Body of pancreas (tissue), 4 donors: ENCODE results near the gene GLIPR2. TPM values are rescaled to one million over a fixed set of nuclear protein-coding genes. Genes with fewer than 3 reads are reported as not detected.
"Not testable (repeated sequence)": the region's sequence is repeated elsewhere in the genome, so short reads cannot be mapped to it uniquely, and the experiment has no call there.

Experiments used
- ATAC-seq: fragments of 150-250 bp; one replicate; pipeline ENCODE4 v1.9.1; 2016
- DNase-seq, 4 donors: peaks; one replicate each; pipeline ENCODE4 v3.0.0-alpha.2; 2019
- H3K27ac ChIP-seq, 4 donors: fragments of 200-600 bp; sonication (generic); 1 replicate in 3 of 4; 2 replicates in 1 of 4; pipeline versions ENCODE4 v1.5.1 to v1.6.1; 2016 to 2019; ENCODE audit warnings: mild to moderate bottlenecking in 1 of 4, mixed read lengths in 1 of 4, moderate library complexity in 1 of 4
- H3K27me3 ChIP-seq, 2 donors: fragments of 200-600 bp; sonication (generic); one replicate each; pipeline ENCODE4 v1.6.0; 2016; ENCODE audit warnings: mild to moderate bottlenecking in 1 of 2
- H3K36me3 ChIP-seq, 2 donors: fragments of 200-600 bp; sonication (generic); replicated peaks in 1 of 2; 2 replicates each; pipeline ENCODE4 v1.5.1; 2016; ENCODE audit warnings: low read depth in 2 of 2; ENCODE audit not compliant: insufficient read depth in 1 of 2
- H3K4me1 ChIP-seq: fragments of 200-600 bp; sonication (generic); one replicate; pipeline ENCODE4 v1.6.0; 2016
- H3K4me3 ChIP-seq, 2 donors: fragments of 200-600 bp; sonication (generic); 1 replicate in 1 of 2; 2 replicates in 1 of 2; pipeline ENCODE4 v1.5.1; 2016 to 2019
- H3K9me3 ChIP-seq, 3 donors: fragments of 200-600 bp; sonication (generic); 1 replicate in 2 of 3; 2 replicates in 1 of 3; pipeline ENCODE4 v1.5.1; 2016
- POLR2A ChIP-seq, 3 donors: fragments of 450-650 bp; IDR thresholded peaks; one replicate each; pipeline ENCODE4 v1.6.1; 2016; ENCODE audit warnings: antibody characterized with exemption in 3 of 3, mild to moderate bottlenecking in 2 of 3
- WGBS, 2 donors: methylation state at CpG; one replicate each; pipeline ENCODE4 v1.1.5; 2017; 5-methylcytosine and 5-hydroxymethylcytosine counted together
- intact Hi-C: fragments of 100-400 bp; cut with DNase I; formaldehyde crosslinking; loops from one replicate; pipeline ENCODE4 v1.15.1; 2023
- total RNA-seq, 2 donors: library from RNA; depleted of rRNA; stranded (reverse); fragments of >200 nt; gene quantifications; one replicate each; pipeline ENCODE4 v1.1.0, GENCODE V29; 2016
- TF ChIP-seq, protein P1 (sequence below), 7 experiments: fragments of 450-650 bp in 4 of 7; fragments of 200-600 bp in 3 of 7; sonication (generic) in 3 of 7; IDR thresholded peaks; one replicate each; pipeline ENCODE4 v1.5.1; 2016 to 2019; ENCODE audit warnings: antibody characterized with exemption in 7 of 7

The GLIPR2 gene
- total RNA-seq, 2 donors from 2014 or later, result 1.6 to 4.4 TPM

DNA sequence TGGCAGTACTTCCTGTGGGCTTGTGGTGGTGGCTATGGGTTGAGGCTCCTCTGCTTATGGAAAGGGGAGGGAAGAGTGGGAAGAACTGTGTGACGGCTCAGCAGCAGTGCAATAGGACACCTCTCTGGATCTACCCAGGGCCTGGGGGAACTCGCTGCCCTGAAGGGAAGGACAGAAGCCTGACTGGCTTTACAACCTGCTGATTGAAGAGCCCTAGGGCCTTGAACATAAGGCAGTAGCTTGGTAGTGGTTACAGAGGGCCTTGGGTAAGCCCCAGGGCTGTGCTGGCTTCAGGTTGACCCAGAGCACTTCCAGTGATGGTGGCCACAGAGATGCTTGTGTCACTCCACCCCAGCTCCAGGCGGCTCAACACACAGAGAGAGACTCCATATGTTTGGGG lies 38.2 kb downstream of the GLIPR2 start:
- Histone ChIP-seq H3K36me3 (no peaks in the 10 kb centered on the region), H3K27ac (no peak overlapping the region), H3K4me1 (no peaks in the 10 kb centered on the region), H3K4me3 (no peak overlapping the region), H3K9me3 (no peaks in the 10 kb centered on the region), H3K27me3 (no peaks in the 10 kb centered on the region)
- no peak for ATAC-seq
- no peak for TF ChIP-seq POLR2A (IDR thresholded peaks at IDR 0.05)
- TF ChIP-seq, protein P1, sequence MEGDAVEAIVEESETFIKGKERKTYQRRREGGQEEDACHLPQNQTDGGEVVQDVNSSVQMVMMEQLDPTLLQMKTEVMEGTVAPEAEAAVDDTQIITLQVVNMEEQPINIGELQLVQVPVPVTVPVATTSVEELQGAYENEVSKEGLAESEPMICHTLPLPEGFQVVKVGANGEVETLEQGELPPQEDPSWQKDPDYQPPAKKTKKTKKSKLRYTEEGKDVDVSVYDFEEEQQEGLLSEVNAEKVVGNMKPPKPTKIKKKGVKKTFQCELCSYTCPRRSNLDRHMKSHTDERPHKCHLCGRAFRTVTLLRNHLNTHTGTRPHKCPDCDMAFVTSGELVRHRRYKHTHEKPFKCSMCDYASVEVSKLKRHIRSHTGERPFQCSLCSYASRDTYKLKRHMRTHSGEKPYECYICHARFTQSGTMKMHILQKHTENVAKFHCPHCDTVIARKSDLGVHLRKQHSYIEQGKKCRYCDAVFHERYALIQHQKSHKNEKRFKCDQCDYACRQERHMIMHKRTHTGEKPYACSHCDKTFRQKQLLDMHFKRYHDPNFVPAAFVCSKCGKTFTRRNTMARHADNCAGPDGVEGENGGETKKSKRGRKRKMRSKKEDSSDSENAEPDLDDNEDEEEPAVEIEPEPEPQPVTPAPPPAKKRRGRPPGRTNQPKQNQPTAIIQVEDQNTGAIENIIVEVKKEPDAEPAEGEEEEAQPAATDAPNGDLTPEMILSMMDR (IDR thresholded peaks at IDR 0.05), result no peak
- intact Hi-C loops, result no loop called here
- 54 to 84% methylated on average over 2 to 3 of the region's 3 CpGs for WGBS, 2 donors
- no peak for DNase-seq

DNA sequence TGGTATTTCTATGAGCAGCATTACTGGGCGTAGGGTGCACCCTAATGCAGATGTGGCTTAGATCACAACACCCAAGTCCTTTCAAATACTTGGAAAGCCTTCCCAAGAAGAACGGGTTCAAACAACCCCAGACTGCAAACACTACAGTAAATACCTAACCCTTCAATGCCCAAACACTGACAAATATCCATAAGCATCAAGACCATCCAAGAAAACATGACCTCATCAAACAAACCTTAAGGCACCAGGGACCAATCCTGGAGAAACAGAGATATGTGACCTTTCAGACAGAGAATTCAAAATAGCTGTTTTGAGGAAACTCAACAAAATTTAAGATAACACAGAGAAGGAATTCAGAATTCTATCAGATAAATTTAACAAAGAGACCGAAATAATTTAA lies 38.7 kb downstream of the GLIPR2 start:
- WGBS, 2 donors, result 75 to 79% methylated on average over 3 of the region's 3 CpGs
- H3K27me3 ChIP-seq, DNase-seq, H3K9me3 ChIP-seq, H3K4me3 ChIP-seq, ATAC-seq, H3K4me1 ChIP-seq, H3K36me3 ChIP-seq, H3K27ac ChIP-seq, intact Hi-C loops: not testable (repeated sequence)

DNA sequence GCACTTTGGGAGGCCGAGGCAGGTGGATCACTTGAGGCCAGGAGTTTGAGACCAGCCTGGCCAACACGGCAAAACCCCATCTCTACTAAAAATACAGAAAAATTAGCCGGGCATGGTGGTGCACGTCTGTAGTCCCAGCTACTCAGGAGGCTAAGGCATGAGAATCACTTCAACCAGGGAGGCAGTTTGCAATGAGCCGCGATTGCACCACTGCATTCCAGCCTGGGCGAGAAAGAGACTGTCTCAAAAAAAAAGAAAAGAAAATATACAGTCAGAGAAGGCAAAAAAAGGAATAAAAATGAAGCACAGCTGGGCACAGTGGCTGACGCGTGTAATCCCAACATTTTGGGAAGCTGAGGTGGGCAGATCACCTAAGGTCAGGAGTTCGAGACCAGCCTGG lies 40.0 kb downstream of the GLIPR2 start:
- H3K27me3 ChIP-seq, H3K9me3 ChIP-seq, H3K36me3 ChIP-seq, H3K4me1 ChIP-seq, H3K27ac ChIP-seq, intact Hi-C loops, ATAC-seq, DNase-seq, H3K4me3 ChIP-seq: not testable (repeated sequence)
- 88 to 93% methylated on average over 10 of the region's 10 CpGs for WGBS, 2 donors

DNA sequence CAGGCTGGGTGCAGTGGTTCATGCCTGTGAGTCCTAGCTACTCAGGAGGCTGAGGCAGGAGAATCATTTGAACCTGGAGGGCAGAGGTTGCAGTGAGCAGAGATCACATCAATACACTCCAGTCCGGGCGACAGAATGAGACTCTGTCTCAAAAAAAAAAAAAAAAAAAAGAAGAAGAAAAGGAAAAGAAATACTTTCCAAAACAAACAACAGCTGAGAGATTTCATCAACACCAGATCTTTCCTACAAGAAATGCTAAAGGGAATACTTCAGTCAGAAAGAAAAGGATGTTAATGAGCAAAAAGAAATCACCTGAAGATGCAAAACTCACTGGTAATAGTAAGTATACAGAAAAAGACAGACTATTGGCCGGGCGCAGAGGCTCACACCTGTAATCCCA lies 41.0 kb downstream of the GLIPR2 start:
- no peak overlapping the region for H3K4me3 ChIP-seq
- H3K36me3 ChIP-seq, result no peaks in the 10 kb centered on the region
- WGBS, 2 donors, result 78% methylated on average over 4 of the region's 4 CpGs
- TF ChIP-seq, protein P1 (IDR thresholded peaks at IDR 0.05), result no peak
- no peak for TF ChIP-seq POLR2A (IDR thresholded peaks at IDR 0.05)
- no peaks in the 10 kb centered on the region for H3K4me1 ChIP-seq
- H3K27ac ChIP-seq, result no peak overlapping the region
- no peak for ATAC-seq
- DNase-seq, result no peak
- intact Hi-C loops, result no loop called here
- no peaks in the 10 kb centered on the region for H3K27me3 ChIP-seq
- no peaks in the 10 kb centered on the region for H3K9me3 ChIP-seq

DNA sequence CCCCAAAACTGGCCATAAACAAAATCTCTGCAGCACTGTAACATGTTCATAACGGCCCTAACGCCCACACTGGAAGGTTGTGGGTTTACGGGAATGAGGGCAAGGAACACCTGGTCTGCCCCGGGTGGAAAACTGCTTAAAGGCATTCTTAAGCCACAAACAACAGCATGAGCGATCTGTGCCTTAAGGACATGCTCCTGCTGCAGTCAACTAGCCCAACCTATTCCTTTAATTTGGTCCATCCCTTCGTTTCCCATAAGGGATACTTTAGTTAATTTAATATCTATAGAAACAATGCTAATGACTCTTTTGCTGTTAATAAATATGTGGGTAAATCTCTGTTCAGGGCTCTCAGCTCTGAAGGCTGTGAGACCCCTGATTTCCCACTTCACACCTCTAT lies 43.7 kb downstream of the GLIPR2 start:
- H3K27ac ChIP-seq, result not testable (repeated sequence)
- WGBS, 2 donors, result 72 to 81% methylated on average over 6 of the region's 6 CpGs

DNA sequence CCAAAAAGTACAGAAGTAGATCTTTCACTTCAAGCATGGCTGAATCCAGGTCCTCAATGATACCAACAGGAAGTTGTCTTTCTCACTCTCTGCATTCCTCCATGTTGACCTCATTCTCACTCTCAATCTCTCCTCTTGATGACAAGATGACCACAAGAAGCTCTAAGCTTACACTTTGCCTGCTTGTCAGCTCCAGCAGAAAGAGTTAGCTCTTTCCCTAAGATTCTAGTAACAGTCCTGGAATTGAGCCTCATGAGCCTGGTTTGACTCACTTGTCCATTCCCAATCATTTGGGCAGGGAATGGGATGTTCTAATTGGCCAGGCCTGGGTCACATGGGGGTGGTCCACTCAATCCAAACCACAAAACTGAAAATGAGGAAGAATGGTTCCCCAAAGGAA lies 50.9 kb downstream of the GLIPR2 start:
- ATAC-seq (no peak), DNase-seq (no peak)
- Histone ChIP-seq H3K27me3 (no peaks in the 10 kb centered on the region), H3K27ac (no peak overlapping the region), H3K4me1 (peaks cover 13% of the 10 kb centered on the region), H3K36me3 (no peaks in the 10 kb centered on the region), H3K4me3 (no peak overlapping the region), H3K9me3 (no peaks in the 10 kb centered on the region)
- intact Hi-C loops, result no loop called here
- TF ChIP-seq POLR2A (IDR thresholded peaks at IDR 0.05), result no peak
- TF ChIP-seq, protein P1 (IDR thresholded peaks at IDR 0.05), result no peak

More for the DNA sequence above, 43.7 kb downstream of the GLIPR2 start:
- H3K4me1 ChIP-seq, intact Hi-C loops, H3K4me3 ChIP-seq, ATAC-seq, H3K36me3 ChIP-seq, DNase-seq, H3K9me3 ChIP-seq, H3K27me3 ChIP-seq: not testable (repeated sequence)
